HUES48 (cell line): ENCODE data around the gene RAB23.

Experiments
- H3K27ac ChIP-seq: one replicate; pipeline ENCODE4 v1.7.0; 2013; ENCODE audit warnings: low read depth, low read length, inconsistent platforms
- H3K27me3 ChIP-seq: 2 replicates; pipeline ENCODE4 v1.6.1; 2013; ENCODE audit warnings: mild to moderate bottlenecking, low read length; ENCODE audit not compliant: control insufficient read depth, insufficient read depth
- H3K36me3 ChIP-seq: 2 replicates; pipeline ENCODE4 v1.6.1; 2013; ENCODE audit warnings: low read length; ENCODE audit not compliant: control insufficient read depth, insufficient read depth
- H3K4me1 ChIP-seq: 2 replicates; pipeline ENCODE4 v1.6.1; 2013; ENCODE audit warnings: mild to moderate bottlenecking, low read length; ENCODE audit not compliant: control insufficient read depth, insufficient read depth
- H3K4me3 ChIP-seq: 2 replicates; pipeline ENCODE4 v1.5.1; 2013; ENCODE audit warnings: mild to moderate bottlenecking, low read depth, low read length
- H3K9ac ChIP-seq: 2 replicates; pipeline ENCODE4 v1.6.1; 2013; ENCODE audit warnings: mild to moderate bottlenecking, low read depth, low read length, moderate library complexity
- H3K9me3 ChIP-seq: 2 replicates; pipeline ENCODE4 v1.6.1; 2013; ENCODE audit warnings: low read length; ENCODE audit not compliant: control insufficient read depth, insufficient read depth

Gene RAB23

GRCh38 chr6:57242505-57242904 is 20.4 kb upstream of the RAB23 start:
- Histone ChIP-seq H3K27ac (no peak overlapping the region), H3K27me3 (no peaks in the 10 kb centered on the region), H3K9me3 (no peaks in the 10 kb centered on the region), H3K36me3 (no peaks in the 10 kb centered on the region), H3K9ac (no peak overlapping the region), H3K4me1 (0 out of 2 replicates have a peak, but pooled peaks cover 4% of the 10 kb centered on the region), H3K4me3 (no peak overlapping the region)

DNA sequence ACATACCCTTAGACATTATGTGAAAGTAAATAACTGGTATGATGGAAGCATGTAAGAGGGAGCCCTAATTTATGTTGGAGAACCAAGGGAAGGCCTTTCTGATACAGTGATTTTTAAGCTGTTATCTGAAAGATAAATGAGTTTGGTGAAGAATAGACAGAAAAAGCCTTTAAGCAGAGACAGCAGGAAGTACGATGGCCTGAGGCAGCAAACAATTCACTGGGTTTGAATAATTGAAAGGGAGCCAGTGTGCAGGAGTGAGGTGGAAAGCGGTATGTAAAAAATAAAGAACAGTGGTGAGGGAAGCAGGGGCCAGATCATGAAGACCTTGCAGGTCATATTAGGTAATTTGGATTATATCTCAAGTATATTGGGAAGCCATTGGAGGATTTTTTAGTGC is 4.1 kb upstream of the RAB23 start:
- H3K9me3 ChIP-seq = no peaks in the 10 kb centered on the region
- H3K4me3 ChIP-seq = no peak overlapping the region
- H3K27me3 ChIP-seq = no peaks in the 10 kb centered on the region
- H3K36me3 ChIP-seq = no peaks in the 10 kb centered on the region
- no peak overlapping the region for H3K9ac ChIP-seq
- no peak overlapping the region for H3K27ac ChIP-seq
- peaks cover 20% of the 10 kb centered on the region; the same call in 1 of the 2 replicates for H3K4me1 ChIP-seq

GRCh38 chr6:57224769-57225515 is 2.8 kb upstream of the RAB23 start:
- no peak overlapping the region for H3K27ac ChIP-seq
- no peak overlapping the region for H3K4me3 ChIP-seq
- peaks cover 20% of the 10 kb centered on the region; the same call in 1 of the 2 replicates for H3K4me1 ChIP-seq
- no peaks in the 10 kb centered on the region for H3K9me3 ChIP-seq
- no peaks in the 10 kb centered on the region for H3K36me3 ChIP-seq
- no peaks in the 10 kb centered on the region for H3K27me3 ChIP-seq
- H3K9ac ChIP-seq = no peak overlapping the region

DNA sequence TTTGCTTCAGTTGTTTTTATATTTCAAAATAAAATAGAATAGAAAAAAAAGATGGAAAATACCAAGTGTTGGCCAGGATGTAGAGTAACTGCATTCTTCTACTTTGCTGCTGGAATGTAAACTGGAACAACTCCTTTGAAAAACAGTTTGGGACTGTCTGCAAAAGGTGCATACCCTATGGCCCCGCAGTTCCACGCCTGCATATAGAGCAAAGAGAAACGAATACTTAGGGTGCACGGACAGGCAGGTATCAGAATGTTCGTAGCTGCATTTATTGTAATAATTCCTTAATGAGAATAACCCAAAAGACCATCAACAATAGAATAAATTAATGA is 603 bp upstream of the RAB23 start:
- no peaks in the 10 kb centered on the region for H3K9me3 ChIP-seq
- H3K36me3 ChIP-seq = no peaks in the 10 kb centered on the region
- H3K4me1 ChIP-seq = peaks cover 20% of the 10 kb centered on the region; the same call in 1 of the 2 replicates
- peak overlapping the region; percentile 79; the same call in 1 of the 2 replicates for H3K9ac ChIP-seq
- H3K4me3 ChIP-seq = peak overlapping the region; percentile 93
- H3K27me3 ChIP-seq = no peaks in the 10 kb centered on the region
- peak overlapping the region; percentile 95 for H3K27ac ChIP-seq

DNA sequence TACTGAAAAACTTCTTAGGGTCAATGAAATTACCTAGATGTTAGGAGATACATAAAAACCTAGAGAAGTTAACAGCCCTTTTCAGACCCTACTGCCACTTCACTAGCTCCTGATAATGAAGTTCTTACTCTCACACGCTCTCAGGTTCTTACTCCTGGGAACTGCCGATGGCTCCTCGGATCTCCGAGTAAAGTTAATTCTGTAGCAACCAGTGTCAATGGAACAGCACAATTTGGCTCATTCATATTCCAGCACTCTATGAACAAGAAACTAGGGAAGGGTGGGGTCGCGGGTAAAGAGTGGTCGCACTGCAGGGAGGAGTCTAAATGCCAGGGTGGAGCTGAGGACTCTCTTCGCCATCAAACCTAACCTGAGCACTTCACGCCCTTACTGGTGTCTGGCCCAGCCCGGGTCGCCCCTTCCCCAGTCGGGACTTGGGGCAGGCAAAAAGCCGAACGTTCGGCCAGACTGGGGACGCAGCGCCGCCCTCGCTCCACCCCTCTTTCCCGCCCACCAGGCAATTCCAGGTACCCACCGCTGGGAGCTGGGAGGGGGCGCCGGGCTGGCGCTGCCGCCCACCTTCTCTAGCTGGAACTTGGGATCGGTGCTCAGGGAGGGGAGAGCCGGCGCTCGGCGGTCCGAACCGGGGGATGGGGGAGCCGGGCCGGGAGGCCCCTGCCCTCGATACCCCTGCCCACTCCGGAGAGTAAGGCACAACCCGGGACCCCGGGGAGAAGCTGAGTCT is 744 bp downstream of the RAB23 start:
- peak overlapping the region; percentile 95 for H3K27ac ChIP-seq
- no peaks in the 10 kb centered on the region for H3K36me3 ChIP-seq
- no peaks in the 10 kb centered on the region for H3K27me3 ChIP-seq
- H3K4me3 ChIP-seq = peak overlapping the region; percentile 93
- H3K4me1 ChIP-seq = peaks cover 17% of the 10 kb centered on the region; the same call in 1 of the 2 replicates
- peak overlapping the region; percentile 79 for H3K9ac ChIP-seq
- H3K9me3 ChIP-seq = no peaks in the 10 kb centered on the region

GRCh38 chr6:57220083-57220703 is 1.9 kb downstream of the RAB23 start:
- Histone ChIP-seq H3K9me3 (no peaks in the 10 kb centered on the region), H3K36me3 (no peaks in the 10 kb centered on the region), H3K9ac (no peak overlapping the region), H3K27me3 (no peaks in the 10 kb centered on the region), H3K27ac (no peak overlapping the region), H3K4me3 (peak overlapping the region; percentile 93), H3K4me1 (peaks cover 10% of the 10 kb centered on the region; the same call in 1 of the 2 replicates)

GRCh38 chr6:57217270-57217669 is 4.8 kb downstream of the RAB23 start:
- Histone ChIP-seq H3K27me3 (no peaks in the 10 kb centered on the region), H3K27ac (no peak overlapping the region), H3K36me3 (no peaks in the 10 kb centered on the region), H3K4me1 (no peaks in the 10 kb centered on the region; the same call in 1 of the 2 replicates), H3K9ac (no peak overlapping the region), H3K9me3 (no peaks in the 10 kb centered on the region), H3K4me3 (no peak overlapping the region)

GRCh38 chr6:57216235-57217101 is 5.6 kb downstream of the RAB23 start:
- H3K4me3 ChIP-seq = no peak overlapping the region

DNA sequence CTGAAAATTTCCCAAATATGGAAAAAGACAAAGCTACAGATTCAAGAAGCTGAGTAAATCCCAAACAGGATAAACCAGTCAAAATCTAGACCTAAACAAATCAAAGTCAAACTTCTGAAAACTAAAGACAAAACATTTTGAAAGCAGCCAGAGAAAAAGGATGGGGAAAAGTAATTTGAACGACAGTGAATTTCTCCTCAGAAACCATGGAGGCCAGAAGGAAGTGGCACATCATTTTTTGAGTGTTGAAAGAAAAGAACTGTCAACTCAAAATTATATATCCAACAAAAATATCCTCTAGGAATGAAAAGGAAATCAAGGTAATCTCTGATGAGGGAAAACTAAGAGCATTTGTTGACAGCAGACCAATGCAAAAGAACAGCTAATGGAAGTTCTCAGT is 6.8 kb downstream of the RAB23 start:
- no peaks in the 10 kb centered on the region for H3K27me3 ChIP-seq
- no peak overlapping the region for H3K4me3 ChIP-seq
- H3K9ac ChIP-seq = no peak overlapping the region
- no peaks in the 10 kb centered on the region; the same call in 1 of the 2 replicates for H3K4me1 ChIP-seq
- H3K36me3 ChIP-seq = no peaks in the 10 kb centered on the region
- no peak overlapping the region for H3K27ac ChIP-seq
- no peaks in the 10 kb centered on the region for H3K9me3 ChIP-seq

More at GRCh38 chr6:57216235-57217101, 5.6 kb downstream of the RAB23 start:
- Histone ChIP-seq H3K9me3 (no peaks in the 10 kb centered on the region), H3K36me3 (no peaks in the 10 kb centered on the region), H3K4me1 (no peaks in the 10 kb centered on the region; the same call in 1 of the 2 replicates), H3K27ac (no peak overlapping the region), H3K9ac (no peak overlapping the region), H3K27me3 (no peaks in the 10 kb centered on the region)

GRCh38 chr6:57210060-57210459 is 12.0 kb downstream of the RAB23 start:
- Histone ChIP-seq H3K4me3 (no peak overlapping the region), H3K4me1 (peaks cover 17% of the 10 kb centered on the region), H3K9ac (no peak overlapping the region)

More at GRCh38 chr6:57210060-57210459, 12.0 kb downstream of the RAB23 start:
- Histone ChIP-seq H3K27ac (no peak overlapping the region), H3K36me3 (no peaks in the 10 kb centered on the region), H3K9me3 (no peaks in the 10 kb centered on the region), H3K27me3 (no peaks in the 10 kb centered on the region)
